ENCODE measurements around the gene CTNNA3.

Gene CTNNA3

GRCh38 chr10:67306588-67307205 is 389.3 kb downstream of the CTNNA3 start:
- DNase-seq: peak in 1 of 2 experiments; percentile 24

- DNase-seq: peak in 1 of 2 experiments; percentile 0
These were observed 393.3 kb downstream of the CTNNA3 start for GRCh38 chr10:67302701-67303100.

- no peak for DNase-seq
These were observed 396.2 kb downstream of the CTNNA3 start for GRCh38 chr10:67299761-67300160.

- peak in 1 of 2 experiments; percentile 0 for DNase-seq
These were observed 398.3 kb downstream of the CTNNA3 start for GRCh38 chr10:67297637-67298181.

GRCh38 chr10:67296926-67297325 is 399.1 kb downstream of the CTNNA3 start:
- no peak for DNase-seq

GRCh38 chr10:67288688-67289410 is 407.1 kb downstream of the CTNNA3 start:
- DNase-seq: no peak

GRCh38 chr10:67284589-67284988 is 411.4 kb downstream of the CTNNA3 start:
- DNase-seq: no peak

GRCh38 chr10:67282871-67283270 is 413.1 kb downstream of the CTNNA3 start:
- DNase-seq: no peak

GRCh38 chr10:67280405-67280804 is 415.6 kb downstream of the CTNNA3 start:
- no peak for DNase-seq

GRCh38 chr10:67277402-67277801 is 418.6 kb downstream of the CTNNA3 start:
- DNase-seq: no peak

GRCh38 chr10:67269828-67270227 is 426.2 kb downstream of the CTNNA3 start:
- DNase-seq: no peak

- DNase-seq: no peak
These were observed 427.8 kb downstream of the CTNNA3 start for GRCh38 chr10:67268146-67268545.

GRCh38 chr10:67262675-67263074 is 433.3 kb downstream of the CTNNA3 start:
- DNase-seq: no peak

GRCh38 chr10:67261300-67261797 is 434.6 kb downstream of the CTNNA3 start:
- no peak for DNase-seq

- DNase-seq: no peak
These were observed 436.6 kb downstream of the CTNNA3 start for GRCh38 chr10:67259319-67259929.

GRCh38 chr10:67257427-67258144 is 438.4 kb downstream of the CTNNA3 start:
- DNase-seq: no peak

- DNase-seq: no peak
These were observed 439.0 kb downstream of the CTNNA3 start for GRCh38 chr10:67257018-67257417.

GRCh38 chr10:67250686-67251085 is 445.3 kb downstream of the CTNNA3 start:
- no peak for DNase-seq

- no peak for DNase-seq
These were observed 449.9 kb downstream of the CTNNA3 start for GRCh38 chr10:67246066-67246555.

GRCh38 chr10:67242528-67242927 is 453.5 kb downstream of the CTNNA3 start:
- peak in 1 of 2 experiments; percentile 27 for DNase-seq

- DNase-seq: no peak
These were observed 454.5 kb downstream of the CTNNA3 start for GRCh38 chr10:67241451-67241850.

- peak in 1 of 2 experiments; percentile 18 for DNase-seq
These were observed 456.0 kb downstream of the CTNNA3 start for GRCh38 chr10:67239864-67240497.
